Activated T-cell treated with anti-CD3 and anti-CD28 coated beads, Interleukin-2, amount 50 U/mL, for 1 hour (primary cell): ENCODE results near the gene CEACAM19.

Source experiments
- DNase-seq: peaks from one replicate; pipeline ENCODE4 v3.0.0-alpha.2; 2020

Gene CEACAM19

GRCh38 chr19:44723952-44724319 is 52.7 kb downstream of the CEACAM19 start:
- peak; percentile 86 for DNase-seq

GRCh38 chr19:44725251-44725650 is 54.0 kb downstream of the CEACAM19 start:
- no peak for DNase-seq

- DNase-seq: no peak
These were observed 54.4 kb downstream of the CEACAM19 start for GRCh38 chr19:44725684-44726083.

GRCh38 chr19:44726465-44726864 is 55.2 kb downstream of the CEACAM19 start:
- no peak for DNase-seq

- no peak for DNase-seq
These were observed 56.9 kb downstream of the CEACAM19 start for GRCh38 chr19:44728178-44728577.

GRCh38 chr19:44729516-44730033 is 58.3 kb downstream of the CEACAM19 start:
- DNase-seq: no peak

GRCh38 chr19:44731081-44731480 is 59.8 kb downstream of the CEACAM19 start:
- no peak for DNase-seq

GRCh38 chr19:44731622-44732021 is 60.3 kb downstream of the CEACAM19 start:
- no peak for DNase-seq

GRCh38 chr19:44732235-44733014 is 61.1 kb downstream of the CEACAM19 start:
- DNase-seq: no peak
